Progenitor cell of endocrine pancreas (in vitro differentiated cells): ENCODE measurements around the gene CENPP. TPM values are rescaled to one million over a fixed set of nuclear protein-coding genes. Genes with fewer than 3 reads are reported as not detected.

Experiments
- DNase-seq: peaks from one replicate; pipeline ENCODE4 v3.0.0; 2021; ENCODE audit warnings: low spot score; ENCODE audit not compliant: unreplicated experiment
- H3K27ac Mint-ChIP-seq: 2 replicates; pipeline ENCODE4 v1.8.0; 2021; ENCODE audit warnings: mild to moderate bottlenecking, moderate library complexity, mixed read lengths
- H3K27me3 Mint-ChIP-seq: 2 replicates; pipeline ENCODE4 v1.8.0; 2021; ENCODE audit warnings: mixed read lengths
- H3K36me3 Mint-ChIP-seq: 2 replicates; pipeline ENCODE4 v1.8.0; 2022; ENCODE audit warnings: mixed read lengths; ENCODE audit not compliant: insufficient read depth
- H3K4me1 Mint-ChIP-seq: 2 replicates; pipeline ENCODE4 v1.8.0; 2021; ENCODE audit warnings: low read depth, mixed read lengths
- H3K4me3 Mint-ChIP-seq: 2 replicates; pipeline ENCODE4 v1.8.0; 2021; ENCODE audit warnings: low read depth, mild to moderate bottlenecking, moderate library complexity, mixed read lengths
- H3K9me3 Mint-ChIP-seq: 2 replicates; pipeline ENCODE4 v1.8.0; 2021; ENCODE audit warnings: low read depth, mixed read lengths
- CTCF ChIP-seq: fragments of 200-600 bp; sonication (generic); IDR thresholded peaks from one replicate; pipeline ENCODE4 v1.5.0; 2021; ENCODE audit warnings: antibody characterized with exemption, mild to moderate bottlenecking; ENCODE audit not compliant: unreplicated experiment
- total RNA-seq: library from RNA; stranded (reverse); gene quantifications from 2 replicates; pipeline ENCODE4 v1.2.1, GENCODE V29; 2021

The CENPP gene
- total RNA-seq, 1 donor from 2014 or later: 5.0 TPM

GRCh38 chr9:92644278-92644677 is 318.5 kb downstream of the CENPP start:
- no peak for DNase-seq
- H3K27ac Mint-ChIP-seq: no peak overlapping the region
- H3K4me3 Mint-ChIP-seq: no peak overlapping the region
- H3K36me3 Mint-ChIP-seq: peaks cover 36% of the 10 kb centered on the region
- H3K9me3 Mint-ChIP-seq: no peaks in the 10 kb centered on the region
- H3K27me3 Mint-ChIP-seq: no peaks in the 10 kb centered on the region
- TF ChIP-seq CTCF: no peak
- H3K4me1 Mint-ChIP-seq: no peaks in the 10 kb centered on the region

GRCh38 chr9:92645041-92645440 is 319.3 kb downstream of the CENPP start:
- Mint-ChIP-seq H3K4me1 (no peaks in the 10 kb centered on the region), H3K36me3 (peaks cover 36% of the 10 kb centered on the region), H3K4me3 (no peak overlapping the region), H3K27ac (no peak overlapping the region), H3K27me3 (no peaks in the 10 kb centered on the region), H3K9me3 (no peaks in the 10 kb centered on the region)
- no peak for DNase-seq
- TF ChIP-seq CTCF: no peak

GRCh38 chr9:92647671-92648473 is 322.1 kb downstream of the CENPP start:
- no peaks in the 10 kb centered on the region for H3K27me3 Mint-ChIP-seq
- no peaks in the 10 kb centered on the region for H3K9me3 Mint-ChIP-seq
- H3K4me1 Mint-ChIP-seq: no peaks in the 10 kb centered on the region
- DNase-seq: no peak
- H3K4me3 Mint-ChIP-seq: no peak overlapping the region
- peaks cover 33% of the 10 kb centered on the region for H3K36me3 Mint-ChIP-seq
- no peak for TF ChIP-seq CTCF
- H3K27ac Mint-ChIP-seq: peak overlapping the region; percentile 16

- no peak for DNase-seq
- Mint-ChIP-seq H3K4me1 (no peaks in the 10 kb centered on the region), H3K4me3 (no peak overlapping the region), H3K9me3 (no peaks in the 10 kb centered on the region), H3K27ac (peak overlapping the region; percentile 16), H3K36me3 (peaks cover 34% of the 10 kb centered on the region), H3K27me3 (no peaks in the 10 kb centered on the region)
- no peak for TF ChIP-seq CTCF
These were observed 322.8 kb downstream of the CENPP start for GRCh38 chr9:92648474-92648971.

- no peaks in the 10 kb centered on the region for H3K27me3 Mint-ChIP-seq
- TF ChIP-seq CTCF: no peak
- H3K4me1 Mint-ChIP-seq: no peaks in the 10 kb centered on the region
- H3K36me3 Mint-ChIP-seq: peaks cover 34% of the 10 kb centered on the region
- H3K9me3 Mint-ChIP-seq: no peaks in the 10 kb centered on the region
- no peak for DNase-seq
- H3K4me3 Mint-ChIP-seq: no peak overlapping the region
- H3K27ac Mint-ChIP-seq: no peak overlapping the region
These were observed 323.3 kb downstream of the CENPP start for GRCh38 chr9:92649007-92649406.
